Measurements from ENCODE around the gene UCP1.

Gene UCP1

DNA sequence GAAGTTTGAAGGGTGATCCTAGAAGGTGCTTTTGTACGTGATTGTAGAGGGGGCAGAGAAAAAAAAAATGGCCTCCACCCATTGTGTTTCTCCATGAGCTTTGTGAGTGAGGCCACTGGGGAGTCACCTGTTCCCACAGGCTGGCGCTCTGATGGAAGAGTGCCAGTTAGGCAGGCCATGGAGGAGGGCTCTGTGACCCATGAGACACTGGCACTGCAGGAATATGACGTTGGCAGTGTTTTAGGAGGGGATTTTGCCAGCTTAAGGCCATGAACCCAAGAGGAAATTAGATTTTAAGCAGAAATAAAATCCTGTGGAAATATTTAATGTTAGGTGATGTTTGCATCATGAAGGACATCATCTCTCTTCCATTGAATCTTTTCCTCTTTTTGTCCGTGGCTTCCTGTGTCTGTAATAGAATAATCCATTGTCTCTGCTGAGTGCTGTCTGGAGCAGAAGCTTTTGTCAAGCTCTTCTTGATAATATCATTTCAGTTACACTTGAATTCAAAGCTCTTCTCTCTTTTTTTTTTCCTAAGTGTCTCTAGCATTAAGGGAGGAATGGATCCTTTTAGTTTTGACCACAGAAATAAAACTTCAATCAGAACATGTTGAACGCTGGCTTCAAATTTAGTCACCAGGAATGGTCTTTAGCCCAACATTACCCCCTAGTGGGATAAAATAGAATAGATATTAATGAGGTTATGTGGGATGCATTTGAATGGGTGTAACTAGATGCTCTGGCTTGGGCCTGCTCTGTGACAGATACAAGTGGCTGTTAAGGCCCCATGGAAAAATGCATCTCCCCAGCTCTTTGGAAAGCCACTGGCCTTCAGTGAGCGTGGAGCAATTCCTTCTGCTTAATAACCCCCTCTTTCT lies 41.0 kb upstream of the UCP1 start:
- no peak overlapping the region for H3K27ac ChIP-seq
- no peak for TF ChIP-seq CTCF (IDR thresholded peaks at IDR 0.05)

GRCh38 chr4:140607852-140608251 lies 39.1 kb upstream of the UCP1 start:
- H3K27me3 ChIP-seq: no peaks in the 10 kb centered on the region
- H3K36me3 ChIP-seq: no peaks in the 10 kb centered on the region
- TF ChIP-seq CTCF (IDR thresholded peaks at IDR 0.05): no peak
- no peaks in the 10 kb centered on the region for H3K4me1 ChIP-seq (ENCODE audit: control insufficient read depth in 1 of 2, insufficient read depth in 1 of 2, low read depth in 1 of 2, low read length in 1 of 2)
- no peaks in the 10 kb centered on the region for H3K9me3 ChIP-seq
- no peak overlapping the region for H3K27ac ChIP-seq
- H3K4me3 ChIP-seq (ENCODE audit: low read depth in 1 of 2, low read length in 1 of 2): no peak overlapping the region

More for the DNA sequence above, 41.0 kb upstream of the UCP1 start:
- H3K36me3 ChIP-seq: no peaks in the 10 kb centered on the region
- H3K4me1 ChIP-seq (ENCODE audit: control insufficient read depth in 1 of 2, insufficient read depth in 1 of 2, low read depth in 1 of 2, low read length in 1 of 2): no peaks in the 10 kb centered on the region
- H3K27me3 ChIP-seq: no peaks in the 10 kb centered on the region
- no peaks in the 10 kb centered on the region for H3K9me3 ChIP-seq
- H3K4me3 ChIP-seq (ENCODE audit: low read depth in 1 of 2, low read length in 1 of 2): no peak overlapping the region

DNA sequence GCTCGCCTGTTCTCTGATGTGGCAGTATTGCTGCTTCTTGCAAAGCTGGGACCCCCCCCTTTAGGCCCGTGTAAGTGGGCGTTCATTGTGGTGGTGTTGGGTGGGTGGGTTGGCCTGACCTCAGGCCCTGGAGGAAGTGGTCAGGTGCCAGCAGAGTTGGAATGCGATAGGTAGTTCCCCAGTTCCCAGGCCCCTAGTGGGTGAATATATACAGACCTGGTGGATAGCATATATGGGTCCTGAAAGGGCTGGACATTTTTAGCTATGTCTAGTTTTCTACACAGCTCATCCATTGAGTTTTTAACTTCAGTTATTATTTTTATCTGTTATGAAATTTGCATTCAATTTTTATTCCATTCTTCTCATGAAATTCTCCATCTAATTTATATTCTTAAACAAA lies 35.8 kb upstream of the UCP1 start:
- no peak overlapping the region for H3K27ac ChIP-seq
- no peaks in the 10 kb centered on the region for H3K4me1 ChIP-seq (ENCODE audit: control insufficient read depth in 1 of 2, insufficient read depth in 1 of 2, low read depth in 1 of 2, low read length in 1 of 2)
- no peaks in the 10 kb centered on the region for H3K9me3 ChIP-seq
- TF ChIP-seq CTCF (IDR thresholded peaks at IDR 0.05): no peak
- H3K27me3 ChIP-seq: peaks cover 9% of the 10 kb centered on the region
- H3K4me3 ChIP-seq (ENCODE audit: low read depth in 1 of 2, low read length in 1 of 2): no peak overlapping the region
- H3K36me3 ChIP-seq: no peaks in the 10 kb centered on the region

DNA sequence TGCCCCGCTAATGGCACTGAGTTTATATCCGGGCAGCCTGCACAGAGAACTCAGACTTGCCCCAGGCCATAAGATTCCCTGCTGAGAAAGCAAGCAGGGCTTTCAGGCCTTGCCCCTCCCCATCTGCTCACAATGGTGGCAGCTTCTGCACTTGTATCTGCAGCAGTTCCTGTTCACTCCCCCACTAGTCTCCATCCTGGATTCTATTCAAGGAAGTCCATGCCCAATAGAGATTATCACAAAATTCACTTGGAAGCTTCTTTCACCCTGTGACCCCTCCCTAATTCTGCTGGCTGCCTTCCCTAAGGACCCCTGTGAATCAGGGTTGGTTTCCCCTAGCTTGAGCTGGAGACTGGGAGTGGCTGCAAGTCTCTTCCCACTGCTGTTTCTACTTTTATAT lies 34.5 kb upstream of the UCP1 start:
- Histone ChIP-seq H3K9me3 (no peaks in the 10 kb centered on the region), H3K36me3 (no peaks in the 10 kb centered on the region), H3K4me3 (ENCODE audit: low read depth in 1 of 2, low read length in 1 of 2) (no peak overlapping the region), H3K27me3 (peaks cover 9% of the 10 kb centered on the region), H3K27ac (no peak overlapping the region), H3K4me1 (ENCODE audit: control insufficient read depth in 1 of 2, insufficient read depth in 1 of 2, low read depth in 1 of 2, low read length in 1 of 2) (no peaks in the 10 kb centered on the region)
- no peak for TF ChIP-seq CTCF (IDR thresholded peaks at IDR 0.05)

DNA sequence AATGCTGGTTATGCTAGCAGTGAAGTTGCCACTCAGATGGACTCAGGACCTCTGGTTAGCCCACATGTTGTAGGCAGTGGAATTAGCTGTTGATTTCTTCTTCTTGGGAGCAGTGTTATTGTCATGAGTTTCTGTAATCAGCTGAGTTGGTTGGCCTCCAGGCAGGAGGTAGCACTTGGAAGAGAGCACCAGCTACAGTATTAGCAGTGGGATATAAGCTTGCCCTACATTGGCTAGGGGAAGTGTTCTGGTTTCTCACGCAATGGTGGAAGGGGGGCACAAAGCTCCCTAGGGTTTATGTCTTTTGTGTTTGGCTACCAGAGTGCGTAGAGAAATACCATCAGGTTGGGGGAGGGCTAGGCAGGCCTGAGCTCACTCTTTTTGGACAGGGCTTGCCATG lies 34.0 kb upstream of the UCP1 start:
- Histone ChIP-seq H3K36me3 (no peaks in the 10 kb centered on the region), H3K27ac (no peak overlapping the region), H3K9me3 (no peaks in the 10 kb centered on the region), H3K4me1 (ENCODE audit: control insufficient read depth in 1 of 2, insufficient read depth in 1 of 2, low read depth in 1 of 2, low read length in 1 of 2) (no peaks in the 10 kb centered on the region), H3K4me3 (ENCODE audit: low read depth in 1 of 2, low read length in 1 of 2) (no peak overlapping the region), H3K27me3 (peaks cover 9% of the 10 kb centered on the region)
- TF ChIP-seq CTCF (IDR thresholded peaks at IDR 0.05): no peak

All from neutrophil (primary cell).